Measurements from ENCODE around the gene SPTLC2.
"Not testable (repeated sequence)": the region's sequence is repeated elsewhere in the genome, so short reads cannot be mapped to it uniquely, and the experiment has no call there.

Gene SPTLC2

GRCh38 chr14:77598366-77599070, 17.9 kb downstream of the SPTLC2 start:
- TF ChIP-seq CTCF (IDR thresholded peaks at IDR 0.05; ENCODE audit: extremely low read depth, missing control alignments): no peak
- no peak for DNase-seq (ENCODE audit: low spot score)

- peak; percentile 38 for DNase-seq (ENCODE audit: low spot score)
- no peak for TF ChIP-seq CTCF (IDR thresholded peaks at IDR 0.05; ENCODE audit: extremely low read depth, missing control alignments)
These were observed 22.9 kb downstream of the SPTLC2 start for GRCh38 chr14:77593501-77593961.

GRCh38 chr14:77590845-77591485, 25.5 kb downstream of the SPTLC2 start:
- no peak for DNase-seq (ENCODE audit: low spot score)

DNA sequence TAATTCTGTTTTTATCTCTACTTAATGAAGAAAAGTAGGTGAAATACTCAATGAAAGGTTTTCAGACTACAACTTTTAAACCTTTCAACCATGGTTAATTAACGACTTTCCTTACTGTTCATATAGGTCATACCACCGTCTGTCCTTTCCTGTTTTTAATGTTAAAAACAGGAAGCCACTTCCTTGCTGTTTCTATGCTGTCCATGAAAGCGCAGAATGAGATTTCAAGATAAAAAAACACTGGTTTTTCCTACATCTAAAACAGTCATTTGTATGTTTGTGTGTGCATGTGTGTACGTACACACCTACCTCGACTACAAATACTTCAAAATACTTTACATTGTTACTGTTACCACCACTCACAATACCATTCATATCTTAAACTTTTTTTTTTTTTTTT, 27.3 kb downstream of the SPTLC2 start:
- DNase-seq (ENCODE audit: low spot score): no peak
- TF ChIP-seq CTCF (IDR thresholded peaks at IDR 0.05; ENCODE audit: extremely low read depth, missing control alignments): no peak

More at GRCh38 chr14:77590845-77591485, 25.5 kb downstream of the SPTLC2 start:
- no peak for TF ChIP-seq CTCF (IDR thresholded peaks at IDR 0.05; ENCODE audit: extremely low read depth, missing control alignments)

DNA sequence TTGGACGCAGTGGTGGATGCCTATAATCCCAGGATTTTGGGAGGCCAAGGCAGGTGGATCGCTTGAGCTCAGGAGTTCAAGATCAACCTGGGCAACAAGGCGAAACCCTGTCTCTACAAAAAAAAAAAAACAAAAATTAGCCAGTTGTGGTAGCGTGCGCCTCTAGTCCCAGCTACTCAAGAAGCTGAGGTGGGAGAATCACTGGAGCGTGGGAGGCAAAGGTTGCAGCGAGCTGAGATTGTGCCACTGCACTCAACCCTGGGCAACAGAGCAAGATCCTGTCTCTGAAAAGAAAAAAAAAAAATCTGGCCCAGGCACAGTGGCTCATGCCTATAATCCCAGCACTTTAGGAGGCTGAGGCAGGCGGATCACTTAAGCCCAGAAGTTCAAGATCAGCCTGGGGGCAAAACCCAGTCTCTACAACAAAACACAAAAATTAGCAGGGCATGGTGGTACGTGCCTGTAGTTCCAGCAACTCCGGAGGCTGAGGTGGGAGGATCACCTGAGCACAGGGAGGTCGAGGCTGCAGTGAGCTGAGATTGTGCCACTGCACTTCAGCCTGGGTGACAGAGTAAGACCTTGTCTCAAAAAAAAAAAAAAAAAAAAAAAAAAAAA, 27.9 kb downstream of the SPTLC2 start:
- DNase-seq (ENCODE audit: low spot score): not testable (repeated sequence)

GRCh38 chr14:77585385-77585784, 31.1 kb downstream of the SPTLC2 start:
- no peak for TF ChIP-seq CTCF (IDR thresholded peaks at IDR 0.05; ENCODE audit: extremely low read depth, missing control alignments)
- no peak for DNase-seq (ENCODE audit: low spot score)

DNA sequence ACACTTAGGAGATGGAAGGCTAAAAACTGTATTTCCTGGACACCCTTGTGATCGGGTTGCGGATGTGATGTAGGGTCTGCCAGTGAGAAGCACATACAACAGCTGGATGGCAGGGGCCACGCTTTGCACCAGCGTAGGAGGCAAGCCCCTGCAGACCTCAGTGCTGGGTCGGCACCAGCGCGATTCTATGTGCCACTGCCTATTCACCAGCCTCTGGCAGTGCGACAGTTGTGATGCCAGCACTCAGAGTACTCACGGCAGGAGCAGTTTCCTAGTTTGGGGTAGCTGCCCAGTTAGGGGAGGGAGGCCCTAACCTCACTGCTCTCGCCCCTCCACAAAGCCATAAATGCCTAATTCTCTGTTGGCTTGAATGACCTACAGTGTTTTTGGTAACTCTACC, 31.6 kb downstream of the SPTLC2 start:
- no peak for TF ChIP-seq CTCF (IDR thresholded peaks at IDR 0.05; ENCODE audit: extremely low read depth, missing control alignments)
- DNase-seq (ENCODE audit: low spot score): no peak
